OCI-LY7 (cell line): ENCODE measurements around the gene PTPRO. TPM values are rescaled to one million over a fixed set of nuclear protein-coding genes. Genes with fewer than 3 reads are reported as not detected.

Experiments used
- BruUV-seq: library from RNA; stranded (reverse); fragments of 400-500 nt; replicated peaks from 2 replicates; lab custom pipeline; 2021; lab: Mats Ljungman, UMichigan
- CTCF ChIA-PET: fragments of 300-600 bp; sonication (Branson Sonifier 250); formaldehyde crosslinking; loops from one replicate; lab custom pipeline; 2022; ENCODE audit warnings: antibody characterized with exemption; ENCODE audit not compliant: unreplicated experiment; lab: Charles Lee
- POLR2A ChIA-PET: fragments of 300-600 bp; sonication (Branson Sonifier 250); formaldehyde crosslinking; loops from one replicate; lab custom pipeline; 2022; ENCODE audit warnings: antibody characterized with exemption; lab: Charles Lee
- DNase-seq: peaks from one replicate; pipeline ENCODE4 v3.0.0-alpha.2; 2015; ENCODE audit warnings: low spot score
- H2AFZ ChIP-seq: fragments of 200-600 bp; sonication (generic), shearing (Covaris generic); 2 replicates; pipeline ENCODE4 v1.6.1; 2014; ENCODE audit warnings: mild to moderate bottlenecking, antibody characterized with exemption, low read length, moderate library complexity
- H3K27ac ChIP-seq: fragments of 200-600 bp; sonication (generic); 2 replicates; pipeline ENCODE4 v1.5.1; 2014; ENCODE audit warnings: mixed run types, low read depth, mild to moderate bottlenecking, moderate library complexity, low read length, inconsistent platforms; ENCODE audit not compliant: poor library complexity, severe bottlenecking
- H3K36me3 ChIP-seq: fragments of 200-600 bp; sonication (generic); 2 replicates; pipeline ENCODE4 v1.6.1; 2014; ENCODE audit warnings: mild to moderate bottlenecking, antibody characterized with exemption, low read length, moderate library complexity, mixed read lengths; ENCODE audit not compliant: insufficient read depth
- H3K4me1 ChIP-seq: fragments of 200-600 bp; sonication (generic); 2 replicates; pipeline ENCODE4 v1.5.1; 2014; ENCODE audit warnings: mild to moderate bottlenecking, low read length; ENCODE audit not compliant: insufficient read depth, poor library complexity, severe bottlenecking
- H3K4me2 ChIP-seq: fragments of 200-600 bp; sonication (generic); 2 replicates; pipeline ENCODE4 v1.6.1; 2014; ENCODE audit warnings: mild to moderate bottlenecking, low read length
- H3K4me3 ChIP-seq: fragments of 200-600 bp; sonication (generic); 2 replicates; pipeline ENCODE4 v1.5.1; 2014; ENCODE audit warnings: mild to moderate bottlenecking, low read depth, low read length; ENCODE audit not compliant: poor library complexity, severe bottlenecking
- H3K79me2 ChIP-seq: fragments of 200-600 bp; sonication (generic); 2 replicates; pipeline ENCODE4 v1.6.1; 2016; ENCODE audit warnings: low read depth, mild to moderate bottlenecking, low read length, moderate library complexity, mixed read lengths; ENCODE audit not compliant: insufficient read depth
- H3K9me2 ChIP-seq: fragments of 200-600 bp; sonication (generic); 2 replicates; pipeline ENCODE4 v1.6.1; 2016; ENCODE audit warnings: mild to moderate bottlenecking, low read length, mixed read lengths; ENCODE audit not compliant: insufficient read depth
- H3K9me3 ChIP-seq: fragments of 200-600 bp; sonication (generic); 2 replicates; pipeline ENCODE4 v1.6.1; 2014; ENCODE audit warnings: mild to moderate bottlenecking, mixed run types, low read length, mixed read lengths
- H4K20me1 ChIP-seq: fragments of 200-600 bp; sonication (generic); 2 replicates; pipeline ENCODE4 v1.6.1; 2014; ENCODE audit warnings: mild to moderate bottlenecking, antibody characterized with exemption, low read length, moderate library complexity, mixed read lengths; ENCODE audit not compliant: insufficient read depth
- CTCF ChIP-seq: fragments of 200-600 bp; sonication (generic); conservative IDR thresholded peaks from 2 replicates; pipeline ENCODE4 v1.5.1; 2014; ENCODE audit warnings: mild to moderate bottlenecking, antibody characterized with exemption, low read length, moderate library complexity, mixed read lengths
- EZH2phosphoT487 ChIP-seq: fragments of 200-600 bp; sonication (generic); IDR thresholded peaks from 2 replicates; pipeline ENCODE4 v1.6.1; 2018; ENCODE audit warnings: low read depth, borderline replicate concordance, mild to moderate bottlenecking, mixed run types, antibody characterized with exemption, low read length, moderate library complexity, mixed read lengths
- intact Hi-C: fragments of 100-400 bp; cut with micrococcal nuclease; formaldehyde crosslinking; loops from one replicate; pipeline ENCODE4 v1.10.0; 2022; ENCODE audit not compliant: unreplicated experiment
- total RNA-seq, 2 experiments: library from RNA; depleted of rRNA in 1 of 2; stranded (reverse); fragments of >200 nt in 1 of 2; shearing (Covaris generic) in 1 of 2; gene quantifications; 2 replicates each; pipeline ENCODE4 v1.2.3, GENCODE V29; 2014 to 2022

PTPRO gene
- total RNA-seq, 2 experiments from 2014 or later = 0.06 to 0.23 TPM

- intact Hi-C loops = no loop called here
- DNase-seq = peak; percentile 15
- Histone ChIP-seq H3K9me2 (no peaks in the 10 kb centered on the region), H3K9me3 (no peaks in the 10 kb centered on the region), H3K79me2 (no peaks in the 10 kb centered on the region), H3K27ac (no peak overlapping the region), H3K4me3 (no peak overlapping the region), H3K4me1 (peaks cover 18% of the 10 kb centered on the region), H4K20me1 (no peaks in the 10 kb centered on the region), H3K4me2 (peak overlapping the region; percentile 37), H3K36me3 (no peaks in the 10 kb centered on the region), H2AFZ (peak overlapping the region; percentile 56; the same call in 1 of the 2 replicates)
- TF ChIP-seq CTCF = no peak
- TF ChIP-seq EZH2phosphoT487 = no peak
- ChIA-PET POLR2A (interaction anchor here (0.7 to 4.1 kb wide), 9 partner anchors 11 to 927 kb away, joined by 3 to 30 read pairs (median 5); no protein-coding TSS in a partner anchor), CTCF (no interaction called here)
- BruUV-seq = no TSS peak
Measured at GRCh38 chr12:15546102-15546701, 223.9 kb downstream of the PTPRO start.

- Histone ChIP-seq H2AFZ (peak overlapping the region; percentile 56; the same call in 1 of the 2 replicates), H3K27ac (no peak overlapping the region), H3K4me1 (peaks cover 18% of the 10 kb centered on the region), H4K20me1 (no peaks in the 10 kb centered on the region), H3K4me2 (no peak overlapping the region), H3K36me3 (no peaks in the 10 kb centered on the region), H3K79me2 (no peaks in the 10 kb centered on the region), H3K4me3 (no peak overlapping the region), H3K9me2 (no peaks in the 10 kb centered on the region), H3K9me3 (no peaks in the 10 kb centered on the region)
- no peak for DNase-seq
- ChIA-PET CTCF (interaction anchor here (0.6 kb wide), 1 partner anchor 13 kb away, joined by 3 read pairs; no protein-coding TSS in a partner anchor), POLR2A (interaction anchor here (0.7 to 4.1 kb wide), 7 partner anchors 10 to 330 kb away, joined by 3 to 30 read pairs (median 5); no protein-coding TSS in a partner anchor)
- no TSS peak for BruUV-seq
- intact Hi-C loops = no loop called here
- TF ChIP-seq EZH2phosphoT487 = no peak
- TF ChIP-seq CTCF = no peak
Measured at GRCh38 chr12:15547063-15547462, 224.8 kb downstream of the PTPRO start.

DNA sequence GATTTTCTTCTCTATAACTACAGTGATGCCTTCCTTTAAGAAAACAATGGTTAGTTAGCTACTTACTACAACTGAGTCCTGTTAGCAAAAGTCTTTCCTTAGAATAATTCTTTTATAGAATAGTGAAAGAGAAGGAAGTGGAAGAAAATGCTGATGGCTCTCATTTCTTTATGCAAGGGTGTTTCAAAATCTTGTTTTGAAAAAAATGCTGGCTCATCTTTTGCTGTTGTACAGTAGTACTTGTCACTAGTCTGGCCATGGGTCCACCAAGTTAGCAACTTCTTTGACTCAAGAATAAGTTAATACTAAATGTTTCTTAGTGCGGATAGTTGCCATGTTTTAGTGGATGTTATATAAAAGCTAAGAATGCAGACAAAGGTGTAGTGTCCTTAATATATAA, 225.4 kb downstream of the PTPRO start:
- no peaks in the 10 kb centered on the region for H3K79me2 ChIP-seq
- H3K4me1 ChIP-seq = peaks cover 18% of the 10 kb centered on the region
- DNase-seq = no peak
- H3K4me2 ChIP-seq = no peak overlapping the region
- CTCF ChIA-PET = no interaction called here
- H3K9me2 ChIP-seq = no peaks in the 10 kb centered on the region
- no peak overlapping the region for H3K4me3 ChIP-seq
- POLR2A ChIA-PET = interaction anchor here (0.7 to 2.8 kb wide), 5 partner anchors 10 to 25 kb away, joined by 3 to 15 read pairs (median 4); no protein-coding TSS in a partner anchor
- no peaks in the 10 kb centered on the region for H4K20me1 ChIP-seq
- no peak overlapping the region for H3K27ac ChIP-seq
- H3K36me3 ChIP-seq = no peaks in the 10 kb centered on the region
- H2AFZ ChIP-seq = 0 out of 2 replicates have a peak overlapping the region, but pooled peaks have one; percentile 56
- no peaks in the 10 kb centered on the region for H3K9me3 ChIP-seq
- no TSS peak for BruUV-seq
- TF ChIP-seq CTCF (no peak), EZH2phosphoT487 (no peak)
- intact Hi-C loops = no loop called here
